Fibroblast of gingiva (primary cell): ENCODE measurements around the gene DLGAP1.

Source experiments
- DNase-seq: peaks from one replicate; pipeline ENCODE4 v3.0.0-alpha.2; 2011; ENCODE audit warnings: low read depth

Gene DLGAP1

GRCh38 chr18:4286256-4286655 is 168.9 kb downstream of the DLGAP1 start:
- no peak for DNase-seq

DNA sequence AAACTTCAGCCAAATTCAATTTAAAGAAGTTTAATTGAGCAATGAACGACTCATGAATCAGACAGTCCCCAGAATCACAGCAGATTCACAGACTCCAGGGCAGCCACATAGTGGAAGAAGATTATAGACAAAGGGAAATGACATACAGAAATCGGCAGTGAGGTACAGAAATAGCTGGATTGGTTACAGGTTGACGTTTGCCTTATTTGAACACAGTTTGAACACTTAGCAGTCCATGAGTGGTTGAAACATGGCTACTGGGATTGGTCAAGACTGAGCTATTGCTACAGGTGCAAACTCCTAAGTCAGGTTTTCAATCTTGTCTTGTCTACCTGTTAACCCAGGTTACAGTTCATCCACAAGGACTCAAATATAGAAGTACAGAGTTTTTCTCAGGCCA is 169.6 kb downstream of the DLGAP1 start:
- no peak for DNase-seq

DNA sequence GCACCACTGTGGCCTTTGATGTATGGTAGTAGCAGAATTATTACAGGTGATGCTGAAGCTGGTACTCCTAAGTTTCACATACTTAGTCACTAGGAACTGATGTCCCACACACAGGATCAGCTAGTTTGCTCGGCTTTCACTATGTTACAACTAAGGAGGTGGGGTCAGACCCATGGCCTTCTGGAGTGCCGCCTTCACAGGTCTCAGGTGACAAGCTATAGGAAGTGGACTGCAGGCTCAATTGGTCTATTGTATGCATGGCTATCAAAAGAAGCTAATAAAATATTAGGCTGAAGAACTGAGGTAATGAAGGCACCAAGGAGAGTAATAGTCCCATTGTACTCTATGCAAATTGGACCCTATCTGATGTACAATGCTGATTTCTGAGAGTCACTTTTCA is 170.6 kb downstream of the DLGAP1 start:
- no peak for DNase-seq

GRCh38 chr18:4283746-4284291 is 171.3 kb downstream of the DLGAP1 start:
- no peak for DNase-seq

DNA sequence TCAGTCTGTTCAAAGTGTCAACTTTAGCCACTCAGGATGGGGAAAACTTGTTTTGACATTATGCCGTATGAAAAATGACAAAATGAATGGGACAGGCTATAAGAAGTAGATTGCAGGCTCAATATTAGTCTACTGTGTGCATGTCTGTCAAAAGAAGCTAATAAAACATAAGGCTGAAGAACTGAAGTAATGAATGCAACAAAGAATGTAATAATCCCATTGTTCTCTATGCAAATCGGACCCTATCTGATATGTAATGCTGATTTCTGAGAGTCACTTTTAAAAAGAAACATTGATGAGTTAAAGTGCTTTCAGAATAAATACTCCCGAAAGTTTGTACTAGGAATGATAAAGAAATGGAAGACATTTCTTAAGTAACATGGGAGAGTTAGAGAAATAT is 172.2 kb downstream of the DLGAP1 start:
- DNase-seq, result no peak

DNA sequence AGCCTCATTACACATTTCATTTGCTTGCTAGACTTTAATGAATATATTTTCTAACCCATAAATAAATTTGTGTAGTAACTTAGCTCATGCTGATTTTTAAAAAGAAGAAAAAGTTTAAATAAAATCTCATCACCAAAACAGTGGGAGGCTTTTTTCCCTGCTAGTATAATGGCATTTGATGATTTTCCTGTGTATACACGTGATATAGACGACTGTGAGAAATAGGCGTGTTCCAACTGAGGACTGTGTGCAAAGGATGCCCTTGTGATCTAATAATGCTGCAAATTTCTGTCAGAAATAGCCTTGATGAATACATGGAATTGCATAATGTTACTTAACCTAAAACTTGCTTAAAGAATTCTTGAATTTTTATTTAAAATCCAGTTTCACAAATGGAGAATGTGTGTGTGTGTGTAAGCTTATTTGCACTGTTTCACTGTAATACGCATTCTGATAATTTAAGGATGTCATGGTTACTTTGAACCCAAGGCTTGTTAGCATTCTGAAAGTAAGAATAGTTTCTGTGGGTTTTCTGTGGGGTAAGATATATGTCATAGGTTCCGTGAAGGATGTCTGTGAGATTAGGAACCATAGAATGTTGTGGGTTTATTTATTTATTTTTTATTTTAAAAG is 178.0 kb downstream of the DLGAP1 start:
- no peak for DNase-seq

DNA sequence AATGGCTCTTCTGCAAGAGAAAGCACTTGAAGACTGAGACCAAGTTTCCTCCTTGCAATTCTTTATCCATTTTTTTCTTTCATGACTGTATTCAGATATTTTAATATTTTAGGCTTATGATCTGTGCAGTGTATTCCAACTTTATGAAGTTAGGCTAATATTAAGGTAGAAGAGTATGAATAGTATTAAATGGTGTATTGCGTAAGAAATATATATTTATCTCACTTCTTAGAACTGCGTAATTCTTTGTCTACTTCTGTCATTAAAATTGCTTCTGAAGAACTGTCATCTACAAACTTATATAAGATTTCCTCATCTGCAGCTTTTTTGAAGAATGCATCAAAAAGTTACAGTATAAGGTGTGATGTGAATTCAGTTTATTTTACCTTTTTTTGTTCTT is 183.2 kb downstream of the DLGAP1 start:
- no peak for DNase-seq

- DNase-seq, result no peak
These were observed 184.1 kb downstream of the DLGAP1 start for GRCh38 chr18:4270988-4271387.

DNA sequence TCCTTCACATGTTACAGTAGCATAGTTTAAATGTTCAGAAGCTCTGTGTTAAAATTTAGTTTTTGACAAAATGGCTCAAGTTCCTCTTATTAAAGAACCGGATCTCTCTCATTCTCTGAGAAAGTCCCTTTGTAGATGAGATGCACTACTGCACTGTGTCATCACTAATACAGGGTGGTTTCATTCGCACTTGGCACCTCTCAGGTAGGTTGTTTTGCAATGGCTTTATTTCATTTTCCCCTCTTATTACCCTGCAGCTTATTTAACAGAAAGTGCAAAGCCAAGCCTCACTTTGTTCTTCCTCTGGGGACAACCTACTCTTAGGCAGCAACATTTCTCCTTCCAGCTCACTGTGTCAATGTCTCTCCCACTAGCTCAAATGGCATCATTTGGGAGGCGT is 185.1 kb downstream of the DLGAP1 start:
- no peak for DNase-seq

DNA sequence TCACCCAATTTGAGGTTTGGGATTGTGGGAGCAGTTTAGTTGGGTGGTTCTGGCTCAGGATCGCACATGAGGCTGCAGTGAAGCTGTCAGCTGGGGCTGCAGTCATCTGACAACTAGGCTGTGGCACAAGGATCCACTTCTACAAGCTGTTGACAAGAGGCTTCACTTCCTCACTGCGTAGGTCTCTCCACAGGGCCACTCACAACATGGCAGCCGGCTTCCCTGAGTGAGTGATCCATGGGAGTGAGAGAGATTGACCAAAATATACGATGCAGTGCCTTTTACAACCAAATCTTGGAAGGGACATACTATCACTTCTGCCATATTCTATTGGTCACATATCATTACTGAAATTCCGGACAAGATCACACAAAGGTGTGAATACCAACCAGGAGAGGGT is 187.5 kb downstream of the DLGAP1 start:
- no peak for DNase-seq

GRCh38 chr18:4264347-4264791 is 190.7 kb downstream of the DLGAP1 start:
- no peak for DNase-seq

DNA sequence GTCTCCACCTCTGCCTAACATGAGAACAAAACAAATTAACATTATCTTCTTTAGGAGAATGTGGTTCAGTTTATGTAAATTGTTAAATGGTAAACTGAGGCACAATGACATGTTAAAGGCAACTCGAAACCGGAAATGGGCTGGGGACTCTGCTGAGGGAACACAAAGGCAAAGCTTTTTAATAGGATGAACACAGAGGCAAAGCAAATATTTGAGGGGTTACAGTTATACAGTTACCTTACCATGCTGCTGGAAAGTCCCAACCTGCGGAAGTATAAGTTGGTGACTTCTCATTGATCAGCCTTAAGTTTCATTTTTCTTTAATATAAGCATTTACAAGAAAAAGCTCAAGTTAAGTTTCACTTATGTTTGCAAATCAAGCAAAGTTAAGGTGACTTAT is 195.0 kb downstream of the DLGAP1 start:
- DNase-seq, result no peak

DNA sequence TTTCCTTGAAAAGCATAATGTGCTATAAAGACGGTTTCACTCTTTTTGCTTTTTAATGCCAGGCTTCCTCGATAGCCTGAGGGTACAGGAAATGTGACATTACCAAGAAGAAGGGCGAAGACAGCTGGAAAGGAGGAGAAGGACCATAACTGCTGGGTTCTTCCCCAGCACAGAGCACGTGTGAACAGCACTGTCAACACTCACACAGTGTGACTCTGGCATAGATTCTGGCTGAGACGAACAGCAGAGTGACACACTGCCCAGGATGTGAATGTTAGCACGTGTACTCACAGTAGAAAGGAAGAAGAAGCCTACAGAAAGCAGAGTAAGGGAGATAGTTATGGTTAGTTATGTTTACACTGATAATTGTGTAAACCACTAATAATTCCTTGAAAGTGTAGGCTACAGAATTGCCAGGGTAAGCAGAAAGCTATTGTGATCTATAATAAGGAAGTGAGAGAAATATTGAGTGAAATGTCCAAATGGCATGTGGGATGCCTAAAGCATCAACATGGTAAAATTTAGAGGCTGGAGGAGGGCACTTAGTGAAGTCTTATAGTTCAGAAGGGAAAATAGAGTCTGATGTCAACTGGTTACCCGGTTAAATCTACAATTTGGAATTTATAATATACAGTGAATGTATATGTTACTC is 198.2 kb downstream of the DLGAP1 start:
- no peak for DNase-seq

DNA sequence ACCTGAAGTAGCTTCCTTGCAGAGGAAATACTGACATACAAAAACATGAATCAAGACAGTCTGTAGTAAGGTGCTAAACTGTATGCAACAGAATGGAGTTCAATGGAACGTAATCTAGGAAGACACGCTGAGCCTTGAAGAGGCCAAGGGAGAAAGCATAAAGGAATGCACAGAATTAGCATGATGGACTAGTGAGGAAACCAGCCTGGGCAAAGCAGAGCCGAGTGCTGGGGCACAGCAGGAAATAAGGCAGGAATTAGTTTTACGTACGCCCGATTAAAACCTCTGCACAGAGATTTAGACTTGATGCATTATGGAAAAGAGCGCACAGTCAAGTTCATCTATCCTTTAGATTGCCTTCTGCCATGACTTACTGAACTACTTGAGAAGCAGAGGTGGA is 200.3 kb downstream of the DLGAP1 start:
- no peak for DNase-seq

DNA sequence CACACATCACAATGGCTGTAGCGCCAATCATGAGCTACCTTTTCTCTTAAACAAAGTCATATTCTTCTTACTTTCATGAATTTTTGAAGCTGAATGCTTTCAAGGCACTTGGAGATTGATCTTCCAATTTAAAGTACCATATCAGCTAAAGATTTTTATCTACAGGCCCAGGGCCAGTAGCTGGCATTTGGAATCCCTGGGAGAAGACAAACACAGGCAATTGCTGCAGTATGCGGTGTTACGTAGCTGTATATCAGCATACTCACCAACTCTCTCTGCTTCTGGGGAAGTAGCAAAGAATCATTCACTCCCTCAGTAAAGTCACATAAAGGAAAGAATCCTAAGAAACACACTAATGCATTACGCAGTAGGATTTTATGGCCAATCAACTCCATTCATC is 202.3 kb downstream of the DLGAP1 start:
- no peak for DNase-seq

DNA sequence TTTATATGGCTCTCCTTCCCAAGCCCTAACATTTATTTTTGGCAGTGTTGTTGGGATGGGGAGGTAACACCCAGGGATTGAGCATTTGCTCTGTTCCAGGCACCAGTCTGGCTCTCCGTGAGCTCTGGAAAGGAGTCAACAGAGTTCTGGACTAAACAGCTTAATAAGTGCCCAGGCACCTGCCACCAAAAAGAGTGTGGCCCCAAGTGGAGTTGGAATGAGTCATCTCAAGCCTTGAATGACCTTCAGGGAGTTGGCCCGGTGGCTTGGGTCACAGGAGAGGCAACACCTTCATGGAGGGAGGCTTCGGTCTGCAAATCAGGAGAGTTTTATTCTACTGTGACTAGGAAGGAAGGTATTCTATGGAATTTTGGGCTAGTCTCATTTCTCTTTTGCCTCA is 203.2 kb downstream of the DLGAP1 start:
- no peak for DNase-seq

- no peak for DNase-seq
These were observed 203.9 kb downstream of the DLGAP1 start for GRCh38 chr18:4251206-4251605.

GRCh38 chr18:4250141-4250540 is 205.0 kb downstream of the DLGAP1 start:
- no peak for DNase-seq

- DNase-seq, result no peak
These were observed 206.4 kb downstream of the DLGAP1 start for GRCh38 chr18:4248686-4249085.

- no peak for DNase-seq
These were observed 208.7 kb downstream of the DLGAP1 start for GRCh38 chr18:4246374-4246773.

- no peak for DNase-seq
These were observed 209.7 kb downstream of the DLGAP1 start for GRCh38 chr18:4245456-4245855.

DNA sequence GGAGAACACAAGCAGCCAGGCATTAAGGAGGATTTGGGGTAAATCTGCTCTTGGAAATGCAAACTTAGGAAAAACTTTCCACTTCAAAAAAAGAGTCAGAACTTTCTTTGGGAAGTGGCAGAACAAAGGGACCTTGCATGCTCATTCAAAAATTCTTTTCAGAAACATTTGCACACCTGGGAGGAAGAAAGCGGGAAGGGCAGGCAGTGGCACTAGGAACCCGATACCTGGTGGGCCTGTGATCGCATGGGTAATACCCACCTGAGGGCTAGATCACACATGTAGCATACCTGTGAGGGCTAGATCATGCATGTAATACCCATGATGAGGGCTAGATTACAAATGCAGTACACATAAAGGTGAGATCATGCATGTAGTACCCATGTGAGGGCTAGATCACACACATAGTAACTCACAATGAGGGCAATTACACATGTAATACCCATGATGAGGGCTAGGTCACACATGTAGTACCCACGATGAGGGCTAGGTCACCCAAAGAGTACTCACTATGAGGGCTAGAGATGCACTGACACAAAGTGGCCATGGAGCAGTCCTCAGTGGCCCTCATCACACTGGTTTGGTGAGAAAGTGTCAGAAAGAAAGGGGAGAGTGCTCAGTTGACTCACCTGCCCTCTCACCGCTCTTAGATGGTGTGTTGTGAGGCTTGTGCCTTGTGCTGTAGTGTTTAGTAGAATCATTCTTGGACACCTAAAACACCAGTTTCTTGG is 212.5 kb downstream of the DLGAP1 start:
- no peak for DNase-seq

DNA sequence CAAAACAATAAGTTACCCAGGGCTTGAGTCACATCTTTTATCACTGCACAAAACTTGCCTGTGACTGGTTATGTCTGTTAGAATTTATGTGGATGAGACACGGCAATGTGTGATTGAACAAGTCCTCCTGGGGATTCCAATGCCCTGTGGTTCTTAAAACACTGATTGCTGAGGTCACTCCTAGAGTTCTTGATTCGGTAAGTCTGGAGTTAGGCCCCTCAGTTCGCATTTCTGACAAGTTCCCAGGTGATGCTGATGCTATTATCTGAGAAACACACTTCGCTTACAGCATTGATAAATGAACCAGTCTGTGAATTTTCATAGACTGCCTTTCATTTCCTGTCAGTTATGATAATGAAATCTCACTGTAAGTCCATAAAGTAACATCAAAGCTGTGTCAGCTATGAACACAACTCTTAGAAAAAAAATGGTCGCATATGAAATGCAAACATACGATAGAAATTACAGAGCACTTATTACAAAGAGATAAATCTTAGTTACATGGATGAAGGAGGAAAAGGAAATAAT is 214.0 kb downstream of the DLGAP1 start:
- DNase-seq, result no peak
